GM10266 (cell line): ENCODE results near the gene TTC39C.
"Not testable (repeated sequence)": the region's sequence is repeated elsewhere in the genome, so short reads cannot be mapped to it uniquely, and the experiment has no call there.

Experiments
- DNase-seq: peaks from one replicate; pipeline ENCODE4 v3.0.0; 2012; ENCODE audit errors: extremely low spot score
- TF ChIP-seq, protein P1 (sequence below): IDR thresholded peaks from 2 replicates; pipeline ENCODE4 v1.5.1; 2012; ENCODE audit warnings: mild to moderate bottlenecking, low read depth; ENCODE audit not compliant: control insufficient read depth, insufficient read depth; ENCODE audit errors: missing control alignments

Gene TTC39C

GRCh38 chr18:24055009-24055804 lies 40.7 kb downstream of the TTC39C start:
- TF ChIP-seq, protein P1, sequence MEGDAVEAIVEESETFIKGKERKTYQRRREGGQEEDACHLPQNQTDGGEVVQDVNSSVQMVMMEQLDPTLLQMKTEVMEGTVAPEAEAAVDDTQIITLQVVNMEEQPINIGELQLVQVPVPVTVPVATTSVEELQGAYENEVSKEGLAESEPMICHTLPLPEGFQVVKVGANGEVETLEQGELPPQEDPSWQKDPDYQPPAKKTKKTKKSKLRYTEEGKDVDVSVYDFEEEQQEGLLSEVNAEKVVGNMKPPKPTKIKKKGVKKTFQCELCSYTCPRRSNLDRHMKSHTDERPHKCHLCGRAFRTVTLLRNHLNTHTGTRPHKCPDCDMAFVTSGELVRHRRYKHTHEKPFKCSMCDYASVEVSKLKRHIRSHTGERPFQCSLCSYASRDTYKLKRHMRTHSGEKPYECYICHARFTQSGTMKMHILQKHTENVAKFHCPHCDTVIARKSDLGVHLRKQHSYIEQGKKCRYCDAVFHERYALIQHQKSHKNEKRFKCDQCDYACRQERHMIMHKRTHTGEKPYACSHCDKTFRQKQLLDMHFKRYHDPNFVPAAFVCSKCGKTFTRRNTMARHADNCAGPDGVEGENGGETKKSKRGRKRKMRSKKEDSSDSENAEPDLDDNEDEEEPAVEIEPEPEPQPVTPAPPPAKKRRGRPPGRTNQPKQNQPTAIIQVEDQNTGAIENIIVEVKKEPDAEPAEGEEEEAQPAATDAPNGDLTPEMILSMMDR = no peak
- no peak for DNase-seq

- DNase-seq = no peak
- TF ChIP-seq, protein P1 = no peak
Measured at GRCh38 chr18:24055878-24056277, 41.3 kb downstream of the TTC39C start.

DNA sequence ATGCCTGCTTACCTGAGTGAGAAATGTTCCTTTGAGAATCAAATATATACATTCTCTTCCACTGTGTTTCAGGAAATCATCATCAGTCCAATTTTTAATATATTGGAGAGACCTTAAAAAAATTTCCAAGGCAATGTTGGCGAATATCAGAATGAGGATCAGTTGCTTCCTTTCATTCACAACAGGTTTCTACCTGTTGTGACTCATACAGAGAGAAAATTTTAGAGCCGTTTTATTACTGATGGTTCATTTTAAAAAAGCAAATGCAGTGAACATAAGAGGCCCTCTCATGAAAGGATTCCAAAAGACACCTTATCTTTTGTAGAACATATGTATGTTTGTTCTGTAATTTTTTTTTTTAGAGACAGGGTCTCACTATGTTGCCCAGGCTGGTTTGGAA lies 42.0 kb downstream of the TTC39C start:
- DNase-seq = no peak
- TF ChIP-seq, protein P1 = no peak

- TF ChIP-seq, protein P1 = no peak
- DNase-seq = no peak
Measured at GRCh38 chr18:24057804-24058203, 43.2 kb downstream of the TTC39C start.

GRCh38 chr18:24059385-24059784 lies 44.8 kb downstream of the TTC39C start:
- not testable (repeated sequence) for DNase-seq

- DNase-seq = no peak
- TF ChIP-seq, protein P1 = no peak
Measured at GRCh38 chr18:24060644-24061043, 46.1 kb downstream of the TTC39C start.

- no peak for DNase-seq
- TF ChIP-seq, protein P1 = no peak
Measured at GRCh38 chr18:24063121-24063731, 48.7 kb downstream of the TTC39C start.
